HG02943 (cell line): ENCODE measurements around the gene RBM5.

Experiments used
- ATAC-seq: cut with Tn5 transposase; IDR thresholded peaks from one replicate; pipeline ENCODE4 v1.9.1; 2021; ENCODE audit warnings: mild to moderate bottlenecking, low read depth, moderate library complexity; ENCODE audit not compliant: unreplicated experiment

The RBM5 gene

GRCh38 chr3:50158530-50159146 is 69.9 kb downstream of the RBM5 start:
- ATAC-seq: no peak

GRCh38 chr3:50160561-50160983 is 71.9 kb downstream of the RBM5 start:
- ATAC-seq: no peak

- ATAC-seq: no peak
Measured at GRCh38 chr3:50161320-50161719, 72.6 kb downstream of the RBM5 start.

DNA sequence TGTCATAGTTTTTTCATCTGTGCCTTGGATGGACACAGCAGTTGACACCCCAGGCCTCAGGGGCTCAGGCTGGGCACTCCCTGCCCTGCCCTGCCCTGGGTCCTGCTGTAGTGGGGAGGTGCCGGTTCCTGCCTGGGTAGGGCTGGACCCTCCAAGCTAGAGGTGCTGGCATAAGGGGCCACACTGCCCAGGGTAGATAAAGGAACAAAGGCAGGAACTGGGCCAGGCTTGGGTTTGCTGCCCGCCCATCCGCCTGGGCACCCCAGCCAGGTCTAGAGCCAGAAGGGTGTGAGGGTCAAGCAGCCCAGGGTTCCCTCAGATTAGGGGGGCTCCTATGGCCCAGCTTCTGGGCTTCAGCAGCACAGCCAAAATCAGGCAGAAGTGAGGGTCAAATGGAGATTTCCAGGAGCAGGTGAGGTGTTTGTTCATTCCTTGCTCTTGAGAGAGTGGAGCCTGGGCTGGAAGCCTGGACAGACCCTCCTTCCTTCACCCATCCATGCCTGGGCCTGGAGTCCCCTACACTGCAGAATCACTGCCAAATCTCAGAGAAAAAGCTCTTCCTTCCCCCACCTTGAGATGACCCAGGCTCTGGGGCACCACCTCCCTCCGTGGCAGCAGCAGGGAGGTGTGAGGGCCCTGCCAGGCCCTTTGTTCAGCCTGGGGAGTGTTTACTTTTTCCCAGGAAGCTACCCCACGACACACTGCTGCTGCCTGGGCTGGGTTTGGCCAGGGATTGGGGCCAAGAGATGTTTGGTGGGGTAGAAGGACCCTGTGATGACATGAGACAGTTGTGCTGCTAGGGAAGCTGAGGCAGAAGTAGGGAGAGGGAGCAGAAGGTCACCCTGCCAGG is 73.5 kb downstream of the RBM5 start:
- ATAC-seq: no peak

DNA sequence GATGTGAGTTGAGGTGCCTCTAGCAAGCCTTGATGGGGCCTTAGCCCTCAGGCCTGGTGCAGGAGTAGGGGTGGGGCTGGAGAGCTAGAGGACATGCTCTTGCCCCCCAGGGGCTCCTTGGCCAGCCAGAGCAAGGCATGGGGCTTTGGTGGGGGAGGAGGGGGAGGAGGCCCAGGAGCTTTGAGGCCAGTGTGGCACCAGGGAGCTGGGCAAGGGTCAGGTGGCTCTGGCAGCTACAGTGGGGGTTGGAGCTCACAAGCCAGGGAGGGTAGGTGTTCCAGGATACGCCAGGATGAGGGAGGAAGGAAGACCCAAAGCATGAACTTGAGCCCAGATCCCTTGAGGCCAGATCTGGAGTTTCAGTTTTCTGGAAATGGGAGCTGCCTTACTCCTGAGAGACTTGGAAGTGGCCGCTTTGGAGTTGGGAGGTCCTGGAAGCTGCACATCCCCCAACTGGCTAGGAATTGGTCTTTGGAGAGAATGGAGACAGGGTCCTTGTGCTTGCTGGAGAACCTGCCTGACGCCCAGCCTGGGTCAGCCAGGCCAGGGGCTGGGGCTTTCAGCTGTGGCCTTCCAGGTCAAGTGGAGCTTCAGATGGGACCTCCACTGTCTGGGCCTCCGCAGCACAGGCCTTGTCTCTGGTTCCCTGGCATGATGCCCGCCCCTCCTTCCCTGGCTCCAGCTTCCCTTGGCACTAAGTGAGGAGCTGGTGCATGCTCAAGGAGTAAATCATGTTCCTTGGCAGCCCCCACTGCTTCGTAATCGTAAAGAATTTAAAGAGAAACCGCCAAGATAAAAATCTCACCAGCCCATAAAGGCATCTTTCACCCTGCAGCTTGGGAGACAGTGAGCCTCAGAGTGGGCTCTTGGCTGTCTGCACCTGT is 75.1 kb downstream of the RBM5 start:
- no peak for ATAC-seq

- no peak for ATAC-seq
Measured at GRCh38 chr3:50164481-50164880, 75.8 kb downstream of the RBM5 start.

DNA sequence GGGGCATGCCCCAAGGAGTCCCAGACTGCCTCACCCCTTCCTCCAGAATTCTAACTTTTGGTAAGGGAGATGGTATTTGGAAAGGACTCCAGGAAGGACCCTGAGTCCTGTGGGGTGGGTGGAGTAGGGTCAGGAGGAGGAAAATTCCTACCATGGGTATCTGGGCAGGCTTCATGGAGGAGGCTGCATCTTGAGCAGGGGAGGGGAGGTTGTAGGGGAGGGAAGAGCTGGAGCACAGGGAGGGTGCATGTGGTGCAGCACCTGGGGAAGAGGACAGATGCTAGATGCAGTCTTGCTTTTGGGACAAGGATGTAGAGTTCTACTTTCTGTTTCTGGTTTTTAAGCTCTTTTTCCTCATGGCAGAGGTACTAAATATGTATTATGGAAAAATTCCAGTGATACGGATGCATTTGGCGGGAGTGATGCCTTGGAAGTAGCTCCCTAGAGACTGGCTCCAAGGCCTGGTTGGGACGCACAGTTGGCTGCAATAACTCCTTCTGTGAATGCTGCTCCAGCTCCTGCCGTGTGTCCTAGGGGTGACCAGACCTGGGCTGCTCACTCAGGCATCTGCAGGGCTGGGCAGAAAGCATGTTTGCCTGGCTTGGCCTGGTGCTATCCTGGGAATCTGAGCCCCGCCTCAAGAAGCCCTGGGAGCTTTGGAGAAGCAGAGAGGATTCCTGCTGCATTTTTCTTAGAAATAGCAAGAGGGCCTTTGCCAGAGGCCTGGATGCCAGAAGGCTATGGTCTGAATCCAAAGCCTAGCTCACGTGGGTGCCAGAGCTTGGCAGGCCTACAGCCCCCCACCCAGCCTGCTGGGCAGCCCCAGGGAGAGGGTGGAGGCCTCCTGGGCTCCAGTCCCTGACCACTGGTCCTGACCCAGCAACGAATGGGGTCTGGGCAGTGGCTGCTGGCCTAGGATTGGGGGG is 76.5 kb downstream of the RBM5 start:
- ATAC-seq: no peak

- no peak for ATAC-seq
Measured at GRCh38 chr3:50165910-50166538, 77.3 kb downstream of the RBM5 start.

GRCh38 chr3:50166620-50167019 is 77.9 kb downstream of the RBM5 start:
- no peak for ATAC-seq

- no peak for ATAC-seq
Measured at GRCh38 chr3:50167069-50167840, 78.5 kb downstream of the RBM5 start.

DNA sequence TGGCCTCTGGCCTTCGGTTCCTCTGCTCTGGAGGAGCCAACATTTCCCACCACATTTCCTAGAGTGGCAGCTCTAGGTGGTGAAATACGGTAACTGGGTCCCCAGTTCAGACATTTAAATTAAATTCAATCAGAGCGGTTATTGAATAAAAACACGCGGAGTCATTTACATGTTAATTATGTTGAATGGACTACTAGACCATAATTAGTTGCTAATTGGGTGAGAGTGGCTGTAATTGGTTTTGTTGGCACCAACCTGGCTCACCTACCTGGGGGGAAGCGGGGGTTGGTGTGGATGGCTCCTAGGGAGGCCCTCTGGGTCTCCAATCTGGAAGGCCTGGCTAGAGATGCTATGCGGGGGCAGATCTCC is 79.1 kb downstream of the RBM5 start:
- no peak for ATAC-seq

DNA sequence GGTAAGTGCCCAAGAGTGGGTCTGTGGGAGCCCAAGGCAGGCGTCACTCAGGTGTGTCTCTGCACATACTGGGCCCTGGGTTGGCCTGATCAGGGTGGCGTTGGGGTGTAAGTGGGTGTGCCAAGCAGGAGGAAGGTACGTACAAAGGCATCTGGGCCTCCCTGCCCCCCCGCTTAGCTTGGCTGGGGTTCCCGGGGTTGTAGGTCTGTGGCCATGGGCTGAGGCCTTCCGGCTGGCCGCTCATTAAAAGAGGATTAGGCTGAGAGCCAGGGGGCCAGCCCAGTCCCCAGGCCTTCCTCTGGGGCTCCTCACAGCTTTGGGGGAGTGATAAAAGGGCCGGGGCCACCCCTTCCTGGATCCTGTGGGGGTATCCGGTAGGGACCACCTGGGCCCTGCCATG is 79.7 kb downstream of the RBM5 start:
- no peak for ATAC-seq
